Measurements from ENCODE around the gene WDFY3.

WDFY3 gene

GRCh38 chr4:84722720-84723119 lies 243.8 kb downstream of the WDFY3 start:
- Histone ChIP-seq H3K4me3 (ENCODE audit: low read length, poor library complexity, severe bottlenecking) (no peak overlapping the region), H4K20me1 (ENCODE audit: insufficient read depth, low read length, poor library complexity, severe bottlenecking) (no peaks in the 10 kb centered on the region), H3K9me2 (replicated peaks; ENCODE audit: low read depth, low read length) (no peaks in the 10 kb centered on the region), H3K9ac (ENCODE audit: low read depth, low read length, poor library complexity, severe bottlenecking) (no peak overlapping the region), H3K9me3 (ENCODE audit: insufficient read depth, low read depth, low read length) (no peaks in the 10 kb centered on the region), H2AFZ (ENCODE audit: low read length) (no peak overlapping the region), H3K79me2 (ENCODE audit: insufficient read depth, low read length) (no peaks in the 10 kb centered on the region), H3K27me3 (ENCODE audit: insufficient read depth, low read length, poor library complexity, severe bottlenecking) (no peaks in the 10 kb centered on the region), H3K4me1 (ENCODE audit: insufficient read depth, low read length, poor library complexity, severe bottlenecking) (peaks cover 20% of the 10 kb centered on the region), H3F3A (ENCODE audit: low read depth) (no peaks in the 10 kb centered on the region), H3K36me3 (ENCODE audit: insufficient read depth, low read length) (peaks cover 29% of the 10 kb centered on the region; the same call in 1 of the 2 replicates), H3K4me2 (ENCODE audit: low read depth, low read length, poor library complexity, severe bottlenecking) (no peak overlapping the region)
- TF ChIP-seq EZH2phosphoT487 (IDR thresholded peaks at IDR 0.05; ENCODE audit: borderline replicate concordance): no peak
- TF ChIP-seq CTCF (conservative IDR thresholded peaks at IDR 0.05; ENCODE audit: low read length): no peak

GRCh38 chr4:84719115-84719514 lies 247.4 kb downstream of the WDFY3 start:
- Histone ChIP-seq H3K4me2 (ENCODE audit: low read depth, low read length, poor library complexity, severe bottlenecking) (no peak overlapping the region), H3F3A (ENCODE audit: low read depth) (no peaks in the 10 kb centered on the region), H3K9ac (ENCODE audit: low read depth, low read length, poor library complexity, severe bottlenecking) (no peak overlapping the region), H3K27me3 (ENCODE audit: insufficient read depth, low read length, poor library complexity, severe bottlenecking) (no peaks in the 10 kb centered on the region), H3K9me3 (ENCODE audit: insufficient read depth, low read depth, low read length) (no peaks in the 10 kb centered on the region), H3K79me2 (ENCODE audit: insufficient read depth, low read length) (no peaks in the 10 kb centered on the region), H3K4me1 (ENCODE audit: insufficient read depth, low read length, poor library complexity, severe bottlenecking) (no peaks in the 10 kb centered on the region), H3K36me3 (ENCODE audit: insufficient read depth, low read length) (peaks cover 29% of the 10 kb centered on the region; the same call in 1 of the 2 replicates), H2AFZ (ENCODE audit: low read length) (no peak overlapping the region), H4K20me1 (ENCODE audit: insufficient read depth, low read length, poor library complexity, severe bottlenecking) (no peaks in the 10 kb centered on the region), H3K9me2 (replicated peaks; ENCODE audit: low read depth, low read length) (no peaks in the 10 kb centered on the region), H3K4me3 (ENCODE audit: low read length, poor library complexity, severe bottlenecking) (no peak overlapping the region)
- no peak for TF ChIP-seq CTCF (conservative IDR thresholded peaks at IDR 0.05; ENCODE audit: low read length)
- no peak for TF ChIP-seq EZH2phosphoT487 (IDR thresholded peaks at IDR 0.05; ENCODE audit: borderline replicate concordance)

DNA sequence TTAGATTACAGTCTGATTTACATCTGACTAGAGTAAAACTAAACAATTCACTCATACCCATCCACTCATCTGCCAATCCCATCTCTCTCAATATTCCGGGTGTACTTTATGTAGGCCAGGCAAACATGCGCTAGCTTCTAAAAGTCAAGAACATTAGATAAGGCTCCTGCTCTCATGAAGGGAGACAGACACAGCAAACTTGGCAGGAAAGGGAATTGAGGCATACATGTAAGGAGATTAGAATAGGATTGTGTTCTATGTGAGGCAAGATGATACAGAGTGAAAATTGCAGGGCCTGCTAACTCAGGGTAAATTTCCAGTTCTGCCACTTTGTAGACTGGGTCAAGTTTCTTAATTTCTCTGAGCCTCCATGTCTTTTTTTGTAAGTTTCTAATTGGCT lies 247.8 kb downstream of the WDFY3 start:
- TF ChIP-seq EZH2phosphoT487 (IDR thresholded peaks at IDR 0.05; ENCODE audit: borderline replicate concordance) (no peak), CTCF (conservative IDR thresholded peaks at IDR 0.05; ENCODE audit: low read length) (no peak)
- peaks cover 29% of the 10 kb centered on the region; the same call in 1 of the 2 replicates for H3K36me3 ChIP-seq (ENCODE audit: insufficient read depth, low read length)

More for the DNA sequence above, 247.8 kb downstream of the WDFY3 start:
- Histone ChIP-seq H3K4me1 (ENCODE audit: insufficient read depth, low read length, poor library complexity, severe bottlenecking) (no peaks in the 10 kb centered on the region), H3K4me2 (ENCODE audit: low read depth, low read length, poor library complexity, severe bottlenecking) (no peak overlapping the region), H3K79me2 (ENCODE audit: insufficient read depth, low read length) (no peaks in the 10 kb centered on the region), H4K20me1 (ENCODE audit: insufficient read depth, low read length, poor library complexity, severe bottlenecking) (no peaks in the 10 kb centered on the region), H3K9me2 (replicated peaks; ENCODE audit: low read depth, low read length) (no peaks in the 10 kb centered on the region), H2AFZ (ENCODE audit: low read length) (no peak overlapping the region), H3K27me3 (ENCODE audit: insufficient read depth, low read length, poor library complexity, severe bottlenecking) (no peaks in the 10 kb centered on the region), H3F3A (ENCODE audit: low read depth) (no peaks in the 10 kb centered on the region), H3K4me3 (ENCODE audit: low read length, poor library complexity, severe bottlenecking) (no peak overlapping the region), H3K9me3 (ENCODE audit: insufficient read depth, low read depth, low read length) (no peaks in the 10 kb centered on the region), H3K9ac (ENCODE audit: low read depth, low read length, poor library complexity, severe bottlenecking) (no peak overlapping the region)
